Central memory CD8-positive, alpha-beta T cell (primary cell): Measurements from ENCODE around the gene EPGN.
A peak's percentile ranks its signal among the peaks of the same experiment; 100 is the strongest.

Experiments
- ATAC-seq: fragments of 150-1000 bp; cut with Tn5 transposase; replicated peaks from 2 replicates; pipeline ENCODE4 v1.10.0; 2022; ENCODE audit warnings: mild to moderate bottlenecking, moderate FRiP score, moderate number of reproducible peaks; ENCODE audit not compliant: poor library complexity, severe bottlenecking; ENCODE audit errors: extremely low read depth
- DNase-seq, 2 donors: peaks; one replicate each; pipeline ENCODE4 v3.0.0; 2021; ENCODE audit warnings: low spot score in 2 of 2
- H3K27ac Mint-ChIP-seq: one replicate; pipeline ENCODE4 v1.8.0; 2022; ENCODE audit warnings: low read depth, mild to moderate bottlenecking, moderate library complexity, mixed read lengths
- H3K27me3 Mint-ChIP-seq: one replicate; pipeline ENCODE4 v1.8.0; 2022; ENCODE audit warnings: mixed read lengths
- H3K36me3 Mint-ChIP-seq: one replicate; pipeline ENCODE4 v1.8.0; 2022; ENCODE audit warnings: mild to moderate bottlenecking, moderate library complexity, mixed read lengths; ENCODE audit not compliant: insufficient read depth
- H3K4me1 Mint-ChIP-seq: one replicate; pipeline ENCODE4 v1.8.0; 2022; ENCODE audit warnings: mixed read lengths
- H3K4me3 Mint-ChIP-seq: one replicate; pipeline ENCODE4 v1.8.0; 2022; ENCODE audit warnings: mild to moderate bottlenecking, moderate library complexity, mixed read lengths
- H3K9me3 Mint-ChIP-seq: one replicate; pipeline ENCODE4 v1.8.0; 2022; ENCODE audit warnings: mixed read lengths

EPGN gene

GRCh38 chr4:74362347-74362746 lies 54.1 kb downstream of the EPGN start:
- Mint-ChIP-seq H3K36me3 (no peaks in the 10 kb centered on the region), H3K9me3 (no peaks in the 10 kb centered on the region), H3K4me1 (peaks cover 14% of the 10 kb centered on the region), H3K4me3 (no peak overlapping the region), H3K27ac (no peak overlapping the region), H3K27me3 (peaks cover 54% of the 10 kb centered on the region)
- ATAC-seq (no peak), DNase-seq (no peak)

DNA sequence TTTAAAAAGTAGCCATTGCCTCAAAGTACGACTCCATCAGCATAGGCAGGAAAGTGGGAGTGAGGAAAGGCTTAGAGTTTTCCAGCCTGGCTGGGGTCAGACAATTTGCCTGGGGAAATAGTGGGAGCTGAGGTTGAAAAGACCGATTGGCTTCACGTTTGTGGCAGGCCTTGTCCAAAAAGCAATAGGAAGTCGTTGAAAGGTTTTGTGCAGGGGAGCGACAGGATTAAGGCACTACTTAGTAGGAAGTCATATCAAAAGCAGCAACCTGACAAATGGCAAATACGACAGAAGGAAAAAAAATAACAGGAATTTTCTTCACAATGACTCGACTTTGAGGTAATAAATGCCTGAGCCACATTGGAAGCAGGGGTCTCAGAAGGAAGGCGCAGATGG lies 56.0 kb downstream of the EPGN start:
- Mint-ChIP-seq H3K27ac (no peak overlapping the region), H3K36me3 (no peaks in the 10 kb centered on the region), H3K4me1 (peaks cover 14% of the 10 kb centered on the region), H3K4me3 (peak overlapping the region; percentile 55), H3K9me3 (no peaks in the 10 kb centered on the region), H3K27me3 (peaks cover 73% of the 10 kb centered on the region)
- ATAC-seq (no peak), DNase-seq (no peak)

- no peak for DNase-seq
- no peaks in the 10 kb centered on the region for H3K9me3 Mint-ChIP-seq
- H3K27me3 Mint-ChIP-seq: peaks cover 75% of the 10 kb centered on the region
- H3K4me3 Mint-ChIP-seq: peak within 1 kb of the TSS; percentile 55
- peak; percentile 28 for ATAC-seq
- peaks cover 14% of the 10 kb centered on the region for H3K4me1 Mint-ChIP-seq
- no peaks in the 10 kb centered on the region for H3K36me3 Mint-ChIP-seq
- H3K27ac Mint-ChIP-seq: no peak within 1 kb of the TSS
These were observed 56.6 kb downstream of the EPGN start, which contains the start of gene EREG for GRCh38 chr4:74364652-74365491. Gene EREG, plus strand, starts transcription at chr4:74365145. Its CDS starts 164 bp downstream, at chr4:74365309.

GRCh38 chr4:74365761-74366160 lies 57.5 kb downstream of the EPGN start:
- ATAC-seq (no peak), DNase-seq (no peak)
- no peak overlapping the region for H3K27ac Mint-ChIP-seq
- H3K4me3 Mint-ChIP-seq: no peak overlapping the region
- H3K36me3 Mint-ChIP-seq: no peaks in the 10 kb centered on the region
- peaks cover 14% of the 10 kb centered on the region for H3K4me1 Mint-ChIP-seq
- H3K9me3 Mint-ChIP-seq: no peaks in the 10 kb centered on the region
- peaks cover 75% of the 10 kb centered on the region for H3K27me3 Mint-ChIP-seq
